ENCODE results near the gene ASGR2.

DNA sequence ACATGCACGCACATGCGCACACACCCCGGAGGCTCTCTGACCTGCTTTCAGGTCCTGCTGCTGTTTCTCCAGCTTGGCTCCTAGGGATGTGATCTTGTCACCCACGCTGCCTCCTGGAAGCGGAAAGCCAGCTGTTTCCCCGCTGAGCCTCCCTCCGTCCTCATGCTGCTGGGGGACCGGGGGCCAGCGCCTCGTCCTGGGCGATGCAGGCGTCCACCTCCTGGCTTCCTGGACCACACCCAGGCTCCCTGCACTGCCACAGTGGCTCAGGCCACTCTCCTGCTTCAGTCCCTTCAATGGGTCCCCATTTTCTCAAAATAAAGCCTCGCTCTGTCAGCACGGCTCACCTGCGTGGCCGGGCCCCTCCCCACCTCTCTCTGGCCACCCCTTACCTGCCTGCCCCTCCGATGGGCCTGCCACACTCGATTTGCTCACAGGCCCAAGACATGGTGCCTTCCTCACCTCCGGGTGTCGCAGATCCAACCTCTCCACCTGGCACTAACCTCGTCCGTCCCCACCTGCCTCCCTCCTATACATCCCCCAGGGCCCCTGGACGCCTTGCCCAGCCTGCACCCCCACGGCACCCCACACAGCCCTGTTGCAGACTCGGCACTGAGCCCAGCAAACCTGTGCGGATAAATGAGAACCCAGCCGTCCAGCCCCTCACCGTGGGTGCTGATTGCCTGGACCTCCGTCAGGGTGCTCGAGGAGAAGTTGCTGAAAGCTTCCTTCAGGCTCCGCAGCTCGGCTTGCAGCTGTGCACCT, 6.6 kb downstream of the ASGR2 start:
- TF ChIP-seq, protein P1, sequence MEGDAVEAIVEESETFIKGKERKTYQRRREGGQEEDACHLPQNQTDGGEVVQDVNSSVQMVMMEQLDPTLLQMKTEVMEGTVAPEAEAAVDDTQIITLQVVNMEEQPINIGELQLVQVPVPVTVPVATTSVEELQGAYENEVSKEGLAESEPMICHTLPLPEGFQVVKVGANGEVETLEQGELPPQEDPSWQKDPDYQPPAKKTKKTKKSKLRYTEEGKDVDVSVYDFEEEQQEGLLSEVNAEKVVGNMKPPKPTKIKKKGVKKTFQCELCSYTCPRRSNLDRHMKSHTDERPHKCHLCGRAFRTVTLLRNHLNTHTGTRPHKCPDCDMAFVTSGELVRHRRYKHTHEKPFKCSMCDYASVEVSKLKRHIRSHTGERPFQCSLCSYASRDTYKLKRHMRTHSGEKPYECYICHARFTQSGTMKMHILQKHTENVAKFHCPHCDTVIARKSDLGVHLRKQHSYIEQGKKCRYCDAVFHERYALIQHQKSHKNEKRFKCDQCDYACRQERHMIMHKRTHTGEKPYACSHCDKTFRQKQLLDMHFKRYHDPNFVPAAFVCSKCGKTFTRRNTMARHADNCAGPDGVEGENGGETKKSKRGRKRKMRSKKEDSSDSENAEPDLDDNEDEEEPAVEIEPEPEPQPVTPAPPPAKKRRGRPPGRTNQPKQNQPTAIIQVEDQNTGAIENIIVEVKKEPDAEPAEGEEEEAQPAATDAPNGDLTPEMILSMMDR (IDR thresholded peaks at IDR 0.05; ENCODE audit: poor library complexity, severe bottlenecking): no peak
- no peak for TF ChIP-seq EP300 (conservative IDR thresholded peaks at IDR 0.05; ENCODE audit: poor library complexity, severe bottlenecking)
